GM12873 (cell line): ENCODE data around the gene MYL9.

Experiments
- CTCF ChIP-seq: IDR thresholded peaks from 2 replicates; pipeline ENCODE4 v1.5.1; 2012; ENCODE audit warnings: low read depth, mild to moderate bottlenecking, moderate library complexity, low read length, control low read depth; ENCODE audit not compliant: insufficient read depth; ENCODE audit errors: missing control alignments

The MYL9 gene

GRCh38 chr20:36563374-36563773, 22.1 kb downstream of the MYL9 start:
- TF ChIP-seq CTCF = no peak

- TF ChIP-seq CTCF = no peak
Measured at GRCh38 chr20:36565520-36565919, 24.2 kb downstream of the MYL9 start.

GRCh38 chr20:36569847-36570429, 28.6 kb downstream of the MYL9 start:
- no peak for TF ChIP-seq CTCF

GRCh38 chr20:36571564-36572504, 30.5 kb downstream of the MYL9 start:
- no peak for TF ChIP-seq CTCF

GRCh38 chr20:36572701-36573102, 31.4 kb downstream of the MYL9 start:
- TF ChIP-seq CTCF = no peak

- TF ChIP-seq CTCF = no peak
Measured at GRCh38 chr20:36573103-36573797, 31.9 kb downstream of the MYL9 start, which contains the start of gene TGIF2. TGIF2 (plus strand) TSS chr20:36573597; CDS start chr20:36578775, 5,178 bp downstream.
